NCI-H82 treated with DMSO at 0.1 percent for 48 hours (cell line): Measurements from ENCODE around the gene WDTC1.
"Not testable (repeated sequence)": the region's sequence is repeated elsewhere in the genome, so short reads cannot be mapped to it uniquely, and the experiment has no call there.

ENCODE experiments used
- DNase-seq: peaks from one replicate; lab custom pipeline; 2025; ENCODE audit not compliant: unreplicated experiment; lab: John Stamatoyannopoulos, UW

Gene WDTC1, protein sequence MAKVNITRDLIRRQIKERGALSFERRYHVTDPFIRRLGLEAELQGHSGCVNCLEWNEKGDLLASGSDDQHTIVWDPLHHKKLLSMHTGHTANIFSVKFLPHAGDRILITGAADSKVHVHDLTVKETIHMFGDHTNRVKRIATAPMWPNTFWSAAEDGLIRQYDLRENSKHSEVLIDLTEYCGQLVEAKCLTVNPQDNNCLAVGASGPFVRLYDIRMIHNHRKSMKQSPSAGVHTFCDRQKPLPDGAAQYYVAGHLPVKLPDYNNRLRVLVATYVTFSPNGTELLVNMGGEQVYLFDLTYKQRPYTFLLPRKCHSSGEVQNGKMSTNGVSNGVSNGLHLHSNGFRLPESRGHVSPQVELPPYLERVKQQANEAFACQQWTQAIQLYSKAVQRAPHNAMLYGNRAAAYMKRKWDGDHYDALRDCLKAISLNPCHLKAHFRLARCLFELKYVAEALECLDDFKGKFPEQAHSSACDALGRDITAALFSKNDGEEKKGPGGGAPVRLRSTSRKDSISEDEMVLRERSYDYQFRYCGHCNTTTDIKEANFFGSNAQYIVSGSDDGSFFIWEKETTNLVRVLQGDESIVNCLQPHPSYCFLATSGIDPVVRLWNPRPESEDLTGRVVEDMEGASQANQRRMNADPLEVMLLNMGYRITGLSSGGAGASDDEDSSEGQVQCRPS

DNA sequence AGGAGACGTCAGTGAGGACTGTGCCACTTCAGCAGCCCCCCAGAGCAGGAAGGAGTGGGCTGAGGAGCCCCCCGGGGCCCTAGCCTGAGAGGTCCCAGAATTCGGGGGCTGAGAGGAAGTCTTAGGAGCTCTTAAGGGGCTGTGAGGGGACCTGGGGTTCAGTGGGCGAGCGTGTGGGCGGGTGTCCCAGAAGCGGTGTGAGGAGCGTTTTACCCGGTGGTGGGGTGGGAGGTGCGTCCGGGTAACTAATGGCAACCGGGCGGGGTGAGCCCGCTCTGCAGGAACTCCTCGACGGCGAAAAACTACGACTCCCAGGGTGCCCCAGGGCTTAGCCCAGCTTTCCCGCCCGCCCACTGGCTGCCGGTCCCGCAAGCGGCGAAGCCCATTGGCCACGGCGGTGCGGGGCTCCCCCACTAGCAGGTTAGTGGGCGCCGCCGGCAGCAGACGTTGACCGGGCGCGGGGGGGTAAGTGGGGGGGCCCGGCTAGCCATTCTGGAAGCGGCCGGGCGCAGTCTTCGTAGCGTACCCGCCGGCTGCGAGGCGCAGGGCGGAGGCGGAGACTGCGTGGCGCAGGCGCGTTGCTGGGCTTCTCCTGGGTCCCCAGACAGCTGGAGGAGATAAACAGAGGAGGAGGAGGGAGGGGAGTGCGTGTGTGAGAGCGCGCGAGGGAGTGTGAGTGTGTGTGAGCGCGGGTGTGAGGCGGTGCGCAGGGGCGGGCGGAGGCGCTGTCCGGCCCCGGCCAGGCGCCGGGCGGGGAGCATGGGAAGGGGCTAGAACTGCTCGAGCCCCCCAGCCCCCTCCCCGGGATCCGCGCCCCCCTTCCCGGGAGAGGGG lies at the start of gene WDTC1:
WDTC1 (plus strand) TSS at position 584 of the 834 bp plus-strand sequence. CDS start 26,423 bp downstream, outside the sequence.
- DNase-seq = peak; percentile 99

DNA sequence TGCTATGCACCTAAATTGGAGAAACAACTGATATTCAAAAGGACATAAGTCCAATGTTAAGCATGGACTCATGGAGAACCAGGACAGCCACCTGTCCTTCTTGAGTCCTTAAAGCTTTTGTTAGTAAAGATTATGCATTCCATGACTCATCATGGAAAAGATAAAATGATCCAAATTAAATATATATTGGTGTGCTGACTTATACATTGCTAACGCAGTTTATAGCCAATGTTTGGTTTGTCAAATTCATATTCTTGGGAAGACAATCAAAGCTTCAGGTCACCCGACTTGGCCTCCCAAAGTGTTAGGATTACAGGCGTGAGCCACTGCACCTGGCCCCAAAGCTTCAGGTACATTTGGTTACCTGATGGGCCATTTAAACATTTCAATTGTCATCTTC lies 49.8 kb upstream of the WDTC1 start:
- not testable (repeated sequence) for DNase-seq

DNA sequence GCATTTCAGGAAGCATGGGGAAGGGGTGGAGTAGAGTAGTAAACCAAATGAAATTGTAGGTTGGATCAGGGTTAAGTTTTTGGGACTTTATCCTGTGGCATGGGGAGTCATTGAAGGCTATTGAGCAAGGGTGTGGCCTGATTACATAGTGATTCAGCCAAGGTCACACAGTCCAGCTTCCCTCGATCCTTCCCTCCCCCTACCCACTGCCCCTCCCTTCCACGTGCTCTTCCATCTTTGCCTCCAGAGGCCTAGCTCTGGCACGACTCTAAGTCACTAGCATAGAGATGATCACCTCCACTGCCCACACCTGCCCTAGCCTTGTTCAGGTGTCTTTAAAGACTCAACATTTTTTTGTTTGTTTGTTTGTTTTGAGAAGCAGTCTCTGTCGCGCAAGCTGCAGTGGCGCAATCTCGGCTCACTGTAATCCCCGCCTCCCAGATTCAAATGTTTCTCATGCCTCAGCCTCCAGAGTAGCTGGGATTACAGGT lies 42.3 kb upstream of the WDTC1 start:
- DNase-seq = no peak

DNA sequence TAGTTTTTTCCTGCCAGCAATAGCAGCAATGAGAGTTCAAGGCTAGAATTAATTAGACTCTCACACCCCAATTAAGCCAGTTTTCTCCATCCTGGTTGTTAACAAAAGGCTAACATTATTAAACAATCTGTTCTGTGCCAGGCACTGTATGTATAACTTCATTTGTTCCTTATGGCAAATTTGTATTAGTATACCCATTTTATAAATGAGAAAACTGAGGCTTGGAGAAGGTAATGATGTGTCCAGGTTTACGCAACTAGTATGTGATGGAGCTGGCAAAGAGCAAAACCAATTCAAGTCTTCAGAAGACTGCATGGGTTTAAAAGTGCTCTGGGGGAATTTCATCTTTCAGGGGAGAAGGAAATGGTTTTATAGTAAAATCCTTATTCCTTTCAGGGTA lies 41.2 kb upstream of the WDTC1 start:
- DNase-seq = no peak

DNA sequence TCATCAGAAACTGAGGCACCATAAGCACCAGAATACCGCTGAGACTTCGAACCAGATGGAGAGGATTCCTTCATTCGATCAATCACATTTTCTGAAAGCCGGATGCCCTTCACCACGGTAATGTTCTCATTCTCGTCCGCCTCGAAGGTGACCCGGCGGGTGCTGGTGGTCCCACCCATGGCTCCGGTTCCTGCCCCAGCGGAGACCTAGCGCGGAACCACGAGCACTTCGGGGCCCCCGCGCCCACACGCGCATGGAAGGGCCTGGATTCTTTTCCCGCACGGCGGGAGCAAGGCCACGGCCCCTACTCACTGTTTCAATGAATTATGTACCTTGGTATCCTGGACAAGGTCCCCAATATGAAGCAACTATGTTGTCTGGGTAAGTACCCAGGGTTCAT lies 33.1 kb upstream of the WDTC1 start:
- no peak for DNase-seq

DNA sequence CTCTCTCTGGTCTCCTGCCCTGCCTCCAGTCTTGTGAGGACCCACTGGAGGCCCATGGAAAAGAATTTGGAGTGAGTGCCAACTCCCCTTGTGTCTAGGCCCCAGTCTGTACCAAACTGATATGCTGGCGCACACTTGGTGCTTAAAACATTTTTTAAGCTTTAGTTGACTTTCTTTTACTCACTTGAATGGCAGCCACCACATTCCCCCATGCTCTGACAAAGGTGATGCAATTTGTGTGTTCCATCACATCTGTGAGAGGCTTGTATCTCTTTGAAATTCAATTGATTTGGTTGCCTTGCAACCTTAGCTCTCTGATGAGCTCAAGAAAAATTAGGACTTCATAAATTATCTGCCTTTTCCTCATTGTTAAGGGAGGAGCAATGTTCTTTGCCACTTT lies 30.5 kb upstream of the WDTC1 start:
- DNase-seq = no peak

DNA sequence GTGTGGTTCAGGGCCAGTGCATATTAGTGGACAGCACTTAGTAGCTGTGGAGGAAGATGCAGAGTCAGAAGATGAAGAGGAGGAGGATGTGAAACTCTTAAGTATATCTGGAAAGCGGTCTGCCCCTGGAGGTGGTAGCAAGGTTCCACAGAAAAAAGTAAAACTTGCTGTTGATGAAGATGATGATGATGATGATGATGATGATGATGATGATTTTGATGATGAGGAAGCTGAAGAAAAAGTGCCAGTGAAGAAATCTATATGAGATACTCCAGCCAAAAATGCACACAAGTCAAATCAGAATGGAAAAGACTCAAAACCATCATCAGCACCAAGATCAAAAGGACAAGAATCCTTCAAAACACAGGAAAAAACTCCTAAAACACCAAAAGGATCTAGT lies 27.2 kb upstream of the WDTC1 start:
- DNase-seq = not testable (repeated sequence)

DNA sequence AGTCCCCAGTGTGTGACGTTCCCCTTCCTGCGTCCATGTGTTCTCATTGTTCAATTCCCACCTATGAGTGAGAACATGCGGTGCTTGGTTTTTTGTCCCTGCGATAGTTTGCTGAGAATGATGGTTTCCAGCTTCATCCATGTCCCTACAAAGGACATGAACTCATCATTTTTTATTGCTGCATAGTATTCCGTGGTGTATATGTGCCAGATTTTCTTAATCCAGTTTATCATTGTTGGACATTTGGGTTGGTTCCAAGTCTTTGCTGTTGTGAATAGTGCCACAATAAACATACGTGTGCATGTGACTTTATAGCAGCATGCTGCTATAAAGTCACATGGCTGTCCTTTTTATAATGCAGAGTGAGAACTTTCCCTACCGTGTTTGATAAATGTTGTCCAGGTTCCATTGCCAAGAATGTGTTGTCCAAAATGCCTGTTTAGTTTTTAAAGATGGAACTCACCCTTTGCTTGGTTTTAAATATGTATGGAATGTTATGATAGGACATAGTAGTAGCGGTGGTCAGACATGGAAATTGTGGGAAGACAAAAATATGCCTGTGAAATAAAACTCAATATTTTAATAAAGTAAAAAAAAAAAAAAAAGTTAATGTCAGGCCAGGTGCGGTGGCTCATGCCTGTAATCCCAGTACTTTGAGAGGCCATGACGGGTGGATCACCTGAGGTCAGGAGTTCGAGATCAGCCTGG lies 26.1 kb upstream of the WDTC1 start:
- not testable (repeated sequence) for DNase-seq

DNA sequence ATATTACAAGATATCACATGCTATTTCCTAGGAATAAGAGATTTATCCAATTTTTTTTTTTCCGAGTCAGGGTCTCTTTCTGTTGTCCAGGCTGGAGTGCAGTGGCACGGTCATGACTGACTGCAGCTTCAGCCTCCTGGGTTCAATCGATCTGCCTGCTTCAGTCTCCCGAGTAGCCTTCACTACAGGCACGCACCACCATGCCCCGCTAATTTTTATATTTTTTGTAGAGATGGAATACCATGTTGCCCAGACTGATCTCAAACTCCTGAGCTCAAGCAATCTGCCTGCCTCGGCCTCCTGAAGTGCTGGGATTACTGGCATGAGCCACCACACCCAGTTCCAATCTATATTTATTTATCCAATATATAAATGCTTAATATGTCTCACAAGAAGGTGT lies 18.0 kb upstream of the WDTC1 start:
- no peak for DNase-seq

DNA sequence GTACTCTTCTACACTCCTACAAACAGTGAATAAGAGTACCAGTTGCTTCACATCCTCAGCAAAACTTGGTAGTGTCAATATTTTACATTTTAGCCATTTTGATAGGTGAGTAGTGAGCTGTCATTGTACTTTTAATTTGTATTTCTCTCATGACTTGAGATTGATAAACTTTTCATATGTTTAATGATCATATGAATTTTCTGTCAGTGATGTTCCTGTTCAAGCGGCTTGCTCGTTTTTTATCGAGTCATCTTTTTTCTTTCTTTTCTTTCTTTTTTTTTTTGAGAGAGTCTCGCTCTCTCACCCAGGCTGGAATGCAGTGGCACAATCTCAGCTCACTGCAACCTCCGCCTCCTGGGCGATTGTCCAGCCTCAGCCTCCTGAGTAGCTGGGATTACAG lies 17.0 kb upstream of the WDTC1 start:
- DNase-seq = no peak

DNA sequence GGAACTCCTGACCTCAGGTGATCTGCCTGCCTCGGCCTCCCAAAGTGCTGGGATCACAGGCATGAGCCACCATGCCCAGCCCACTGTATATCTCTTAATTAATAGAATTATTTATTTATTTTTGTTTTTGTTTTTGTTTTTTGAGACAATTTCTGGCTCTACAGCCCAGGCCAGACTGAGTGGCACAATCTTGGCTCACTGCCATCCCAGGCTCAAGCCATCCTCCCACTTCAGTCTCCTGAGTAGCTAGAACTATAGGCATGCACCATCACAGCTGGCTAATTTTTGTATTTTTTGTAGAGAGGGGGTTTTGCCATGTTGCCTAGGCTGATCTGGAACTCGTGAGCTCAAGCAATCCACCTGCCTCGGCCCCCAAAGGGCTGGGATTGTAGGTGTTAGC lies 15.7 kb upstream of the WDTC1 start:
- DNase-seq = no peak

DNA sequence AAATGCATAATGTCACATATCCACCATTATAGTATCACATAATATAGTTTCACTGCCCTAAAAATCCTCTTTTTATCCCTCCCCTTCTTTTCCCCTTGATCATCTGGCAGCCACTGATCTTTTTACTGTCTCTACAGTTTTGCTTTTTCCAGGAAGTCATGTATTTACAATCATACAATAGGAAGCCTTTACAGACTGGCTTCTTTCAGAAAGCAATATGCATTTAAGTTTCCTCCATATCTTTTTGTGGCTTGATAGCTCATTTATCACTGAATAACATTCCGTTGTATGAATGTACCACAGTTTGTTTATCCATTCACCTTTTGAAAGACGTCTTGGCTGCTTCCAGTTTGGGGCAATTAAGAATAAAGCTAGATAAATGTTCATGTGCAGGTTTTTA lies 14.3 kb upstream of the WDTC1 start:
- DNase-seq = no peak

DNA sequence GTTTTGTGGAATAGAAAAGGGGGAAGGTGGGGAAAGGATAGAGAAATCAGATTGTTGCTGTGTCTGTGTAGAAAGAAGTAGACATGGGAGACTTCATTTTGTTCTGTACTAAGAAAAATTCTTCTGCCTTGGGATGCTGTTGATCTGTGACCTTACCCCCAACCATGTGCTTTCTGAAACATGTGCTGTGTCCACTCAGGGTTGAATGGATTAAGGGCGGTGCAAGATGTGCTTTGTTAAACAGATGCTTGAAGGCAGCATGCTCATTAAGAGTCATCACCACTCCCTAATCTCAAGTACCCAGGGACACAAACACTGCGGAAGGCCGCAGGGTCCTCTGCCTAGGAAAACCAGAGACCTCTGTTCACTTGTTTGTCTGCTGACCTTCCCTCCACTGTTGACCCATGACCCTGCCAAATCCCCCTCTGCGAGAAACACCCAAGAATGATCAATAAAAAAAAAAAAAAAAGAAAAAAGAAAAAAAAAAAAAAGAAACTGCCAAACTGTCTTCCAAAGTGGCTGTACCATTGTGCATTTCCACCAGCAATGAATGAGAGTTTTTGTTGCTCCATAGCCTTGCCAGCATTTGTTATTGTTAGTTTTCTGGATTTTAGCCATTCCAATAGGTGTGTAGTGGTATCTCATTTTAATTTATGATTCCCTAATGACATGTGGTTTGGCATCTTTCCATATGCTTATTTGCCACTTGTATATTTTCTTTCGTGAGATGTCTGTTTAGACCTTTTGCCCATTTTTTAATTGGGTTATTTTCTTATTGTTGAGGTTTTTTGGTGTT lies 13.5 kb upstream of the WDTC1 start:
- DNase-seq = not testable (repeated sequence)

DNA sequence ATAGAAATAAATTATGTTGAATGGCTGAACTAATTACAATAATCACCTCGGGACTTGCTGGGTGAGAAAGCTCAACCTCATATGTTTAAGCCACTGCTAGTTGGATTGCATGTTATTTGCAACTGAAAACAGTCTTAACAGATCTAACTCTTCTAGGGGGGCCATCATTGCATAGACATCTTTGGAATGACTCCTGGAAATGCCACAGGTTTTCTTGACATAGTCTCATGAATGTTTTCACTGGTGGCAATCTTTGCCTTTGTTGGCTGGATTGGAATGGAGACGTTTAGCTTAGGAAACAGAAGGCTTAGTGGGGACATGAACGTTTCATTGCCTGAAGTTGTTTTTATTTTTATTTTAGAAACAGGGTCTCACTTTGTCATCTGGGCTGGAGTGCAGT lies 8.8 kb upstream of the WDTC1 start:
- DNase-seq = no peak

DNA sequence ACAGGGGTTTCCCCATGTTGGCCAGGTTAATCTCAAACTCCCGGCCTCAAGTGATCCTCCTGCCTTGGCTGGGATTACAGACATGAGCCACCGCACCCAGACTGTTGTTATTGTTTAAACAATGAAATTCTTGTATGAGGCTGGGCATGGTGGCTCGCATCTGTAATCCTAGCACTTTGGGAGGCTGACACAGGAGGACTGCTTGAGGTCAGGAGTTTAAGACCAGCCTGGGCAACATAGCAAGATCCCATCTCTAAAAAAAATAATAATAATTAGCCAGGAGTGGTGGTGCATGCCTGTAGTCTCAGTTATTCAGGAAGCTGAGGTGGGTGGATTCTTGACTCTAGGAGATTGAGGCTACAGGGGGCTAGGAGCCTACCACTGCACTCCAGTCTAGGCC lies 6.7 kb upstream of the WDTC1 start:
- no peak for DNase-seq

DNA sequence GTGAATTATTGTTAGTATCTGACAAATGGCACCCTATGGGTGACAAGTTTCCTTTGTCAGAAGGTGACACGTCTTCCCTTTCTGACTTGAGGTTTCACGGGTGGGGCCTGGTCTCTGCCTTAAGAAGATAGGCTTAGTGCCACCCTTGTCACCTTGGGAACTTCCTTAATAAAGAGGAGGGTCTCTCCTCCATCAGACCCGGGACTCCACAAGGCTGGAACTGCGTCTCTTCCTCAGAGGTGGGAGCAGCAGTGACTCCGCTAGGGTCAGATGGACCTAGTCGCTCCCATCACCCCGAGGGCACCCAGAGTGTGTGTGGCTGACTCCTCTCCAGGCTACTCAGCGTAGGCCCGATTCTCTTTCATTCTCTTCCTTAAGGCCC lies 774 bp upstream of the WDTC1 start:
- no peak for DNase-seq

DNA sequence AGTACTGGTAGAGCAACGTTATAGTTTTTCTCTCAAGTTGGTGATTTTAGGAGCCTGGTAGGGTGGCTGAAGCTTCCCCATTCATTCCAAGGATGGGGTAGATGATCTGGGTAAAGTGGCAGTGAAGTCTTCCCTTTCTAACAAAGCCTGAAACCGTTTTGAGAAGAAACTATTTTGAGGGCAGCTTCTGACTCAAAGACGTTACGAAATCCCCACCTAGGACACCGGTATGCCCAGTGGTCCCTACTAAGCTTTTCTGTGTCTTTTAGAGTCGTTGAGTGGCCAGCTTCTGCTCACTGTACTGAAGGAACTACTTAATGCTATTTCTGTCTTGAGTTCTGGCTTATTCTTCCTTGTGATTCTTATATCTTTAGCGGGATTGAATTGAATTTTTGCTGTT lies 1.4 kb downstream of the WDTC1 start:
- no peak for DNase-seq

DNA sequence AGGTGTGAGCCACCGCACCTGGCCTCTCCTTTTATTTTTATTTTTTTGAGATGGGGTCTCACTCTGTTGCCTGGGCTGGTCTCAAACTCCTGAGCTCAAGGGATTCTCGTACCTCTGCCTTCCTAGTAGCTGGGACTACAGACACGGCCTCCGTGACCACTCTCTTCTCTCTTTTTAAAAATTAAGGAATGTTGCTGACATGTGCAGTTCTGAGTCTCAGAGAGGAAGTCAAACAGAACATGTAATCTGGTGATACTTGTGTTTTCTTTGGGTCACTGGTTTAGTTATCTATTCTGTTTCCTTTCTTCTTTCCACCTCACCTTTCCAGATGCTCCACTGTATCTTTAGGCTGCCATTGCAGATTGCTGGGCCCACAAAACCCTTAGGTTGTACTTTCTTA lies 2.7 kb downstream of the WDTC1 start:
- DNase-seq = no peak

DNA sequence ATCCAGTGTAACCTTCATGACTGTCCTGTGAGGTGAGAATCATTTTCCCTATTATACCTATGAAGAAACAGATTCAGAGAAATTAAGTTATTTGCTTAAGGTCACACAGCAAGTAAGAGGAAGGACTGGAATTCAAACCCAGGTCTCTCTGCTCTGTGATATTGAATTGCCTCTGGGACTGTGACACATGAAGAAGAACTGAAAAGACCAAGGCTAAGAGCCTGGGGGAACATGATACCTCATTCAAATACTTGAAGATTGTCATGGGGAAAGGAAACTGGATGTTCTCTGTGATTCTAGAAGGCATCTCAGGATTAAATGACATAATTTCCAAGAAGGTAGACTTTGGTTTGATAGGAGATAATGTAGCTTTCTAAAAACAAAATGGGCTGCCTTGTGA lies 3.6 kb downstream of the WDTC1 start:
- no peak for DNase-seq

DNA sequence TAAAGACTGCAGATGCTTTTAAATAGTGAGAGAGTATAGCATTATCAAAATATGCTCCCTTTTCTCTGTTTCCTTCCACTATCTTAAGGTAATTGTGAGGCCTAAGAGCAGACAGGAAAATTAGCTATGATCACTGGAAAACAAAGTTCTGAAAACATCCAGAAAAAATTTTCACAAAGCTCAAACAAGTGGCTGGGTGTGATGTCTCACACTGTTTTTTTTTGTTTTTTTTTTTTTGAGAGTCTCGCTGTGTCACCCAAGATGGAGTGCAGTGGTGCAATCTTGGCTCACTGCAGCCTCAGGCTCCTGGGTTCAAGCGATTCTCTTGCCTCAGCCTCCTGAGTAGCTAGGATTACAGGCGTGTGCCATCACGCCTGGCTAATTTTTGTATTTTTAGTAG lies 7.2 kb downstream of the WDTC1 start:
- no peak for DNase-seq
